Measurements from ENCODE around the gene UBQLN1. TPM values are rescaled to one million over a fixed set of nuclear protein-coding genes. Genes with fewer than 3 reads are reported as not detected.
A peak's percentile ranks its signal among the peaks of the same experiment; 100 is the strongest.

UBQLN1 gene
- total RNA-seq, 1 donor from 2014 or later: 102 TPM

- Mint-ChIP-seq H3K27ac (ENCODE audit: unreplicated experiment) (no peak overlapping the region), H3K4me3 (ENCODE audit: unreplicated experiment) (no peak overlapping the region), H3K4me1 (ENCODE audit: unreplicated experiment) (no peaks in the 10 kb centered on the region), H3K27me3 (ENCODE audit: unreplicated experiment) (peaks cover 7% of the 10 kb centered on the region), H3K36me3 (ENCODE audit: low read depth, unreplicated experiment) (peaks cover 24% of the 10 kb centered on the region), H3K9me3 (ENCODE audit: unreplicated experiment) (no peaks in the 10 kb centered on the region)
- no peak for DNase-seq (ENCODE audit: low spot score)
- no peak for TF ChIP-seq CTCF (IDR thresholded peaks at IDR 0.05; ENCODE audit: unreplicated experiment)
Measured at GRCh38 chr9:83656952-83657351, 50.8 kb downstream of the UBQLN1 start.

- H3K4me3 Mint-ChIP-seq (ENCODE audit: unreplicated experiment): no peak overlapping the region
- no peak for TF ChIP-seq CTCF (IDR thresholded peaks at IDR 0.05; ENCODE audit: unreplicated experiment)
- H3K27ac Mint-ChIP-seq (ENCODE audit: unreplicated experiment): no peak overlapping the region
- H3K4me1 Mint-ChIP-seq (ENCODE audit: unreplicated experiment): no peaks in the 10 kb centered on the region
- peaks cover 7% of the 10 kb centered on the region for H3K27me3 Mint-ChIP-seq (ENCODE audit: unreplicated experiment)
- H3K36me3 Mint-ChIP-seq (ENCODE audit: low read depth, unreplicated experiment): peaks cover 29% of the 10 kb centered on the region
- DNase-seq (ENCODE audit: low spot score): no peak
- no peaks in the 10 kb centered on the region for H3K9me3 Mint-ChIP-seq (ENCODE audit: unreplicated experiment)
Measured at GRCh38 chr9:83656032-83656680, 51.6 kb downstream of the UBQLN1 start.

- peaks cover 7% of the 10 kb centered on the region for H3K27me3 Mint-ChIP-seq (ENCODE audit: unreplicated experiment)
- H3K27ac Mint-ChIP-seq (ENCODE audit: unreplicated experiment): no peak overlapping the region
- no peak for TF ChIP-seq CTCF (IDR thresholded peaks at IDR 0.05; ENCODE audit: unreplicated experiment)
- H3K36me3 Mint-ChIP-seq (ENCODE audit: low read depth, unreplicated experiment): peaks cover 31% of the 10 kb centered on the region
- H3K9me3 Mint-ChIP-seq (ENCODE audit: unreplicated experiment): no peaks in the 10 kb centered on the region
- peak overlapping the region; percentile 16 for H3K4me3 Mint-ChIP-seq (ENCODE audit: unreplicated experiment)
- DNase-seq (ENCODE audit: low spot score): no peak
- H3K4me1 Mint-ChIP-seq (ENCODE audit: unreplicated experiment): peaks cover 1% of the 10 kb centered on the region
Measured at GRCh38 chr9:83655433-83655832, 52.3 kb downstream of the UBQLN1 start.

- peaks cover 38% of the 10 kb centered on the region for H3K36me3 Mint-ChIP-seq (ENCODE audit: low read depth, unreplicated experiment)
- H3K27me3 Mint-ChIP-seq (ENCODE audit: unreplicated experiment): peaks cover 11% of the 10 kb centered on the region
- DNase-seq (ENCODE audit: low spot score): no peak
- no peak overlapping the region for H3K27ac Mint-ChIP-seq (ENCODE audit: unreplicated experiment)
- H3K4me1 Mint-ChIP-seq (ENCODE audit: unreplicated experiment): peaks cover 11% of the 10 kb centered on the region
- TF ChIP-seq CTCF (IDR thresholded peaks at IDR 0.05; ENCODE audit: unreplicated experiment): no peak
- H3K9me3 Mint-ChIP-seq (ENCODE audit: unreplicated experiment): no peaks in the 10 kb centered on the region
- no peak overlapping the region for H3K4me3 Mint-ChIP-seq (ENCODE audit: unreplicated experiment)
Measured at GRCh38 chr9:83652433-83652832, 55.3 kb downstream of the UBQLN1 start.

GRCh38 chr9:83651558-83651957 is 56.2 kb downstream of the UBQLN1 start:
- Mint-ChIP-seq H3K27ac (ENCODE audit: unreplicated experiment) (no peak overlapping the region), H3K36me3 (ENCODE audit: low read depth, unreplicated experiment) (peaks cover 40% of the 10 kb centered on the region)

More at GRCh38 chr9:83651558-83651957, 56.2 kb downstream of the UBQLN1 start:
- peaks cover 11% of the 10 kb centered on the region for H3K27me3 Mint-ChIP-seq (ENCODE audit: unreplicated experiment)
- no peak for TF ChIP-seq CTCF (IDR thresholded peaks at IDR 0.05; ENCODE audit: unreplicated experiment)
- no peaks in the 10 kb centered on the region for H3K9me3 Mint-ChIP-seq (ENCODE audit: unreplicated experiment)
- H3K4me3 Mint-ChIP-seq (ENCODE audit: unreplicated experiment): no peak overlapping the region
- DNase-seq (ENCODE audit: low spot score): no peak
- peaks cover 15% of the 10 kb centered on the region for H3K4me1 Mint-ChIP-seq (ENCODE audit: unreplicated experiment)

Data from endothelial cell (in vitro differentiated cells).